KMS-11 (cell line): ENCODE measurements around the gene CHGA.

ENCODE experiments used
- H2AFZ ChIP-seq: fragments of 200-600 bp; sonication (generic); 2 replicates; pipeline ENCODE4 v1.6.1; 2016; ENCODE audit warnings: antibody characterized with exemption, mixed run types, low read depth
- H3K27ac ChIP-seq: fragments of 200-600 bp; sonication (generic); 2 replicates; pipeline ENCODE4 v1.6.1; 2016; ENCODE audit warnings: mild to moderate bottlenecking, mixed run types
- H3K27me3 ChIP-seq: fragments of 200-600 bp; sonication (generic); 2 replicates; pipeline ENCODE4 v1.6.1; 2017; ENCODE audit warnings: mild to moderate bottlenecking, low read depth, mixed run types, moderate library complexity; ENCODE audit not compliant: insufficient read depth
- H3K36me3 ChIP-seq: fragments of 200-600 bp; sonication (generic); 2 replicates; pipeline ENCODE4 v1.6.1; 2017; ENCODE audit warnings: mild to moderate bottlenecking, mixed run types; ENCODE audit not compliant: insufficient read depth
- H3K4me1 ChIP-seq: fragments of 200-600 bp; sonication (generic); 2 replicates; pipeline ENCODE4 v1.6.1; 2016; ENCODE audit warnings: mild to moderate bottlenecking, low read depth, mixed run types; ENCODE audit not compliant: poor library complexity, severe bottlenecking
- H3K4me2 ChIP-seq: fragments of 200-600 bp; sonication (generic); 2 replicates; pipeline ENCODE4 v1.7.0; 2016; ENCODE audit warnings: mild to moderate bottlenecking, mixed run types
- H3K4me3 ChIP-seq: fragments of 200-600 bp; sonication (generic); IDR thresholded peaks from 2 replicates; pipeline ENCODE4 v1.6.1; 2017; ENCODE audit warnings: low read depth, low read length, mixed read lengths; ENCODE audit not compliant: insufficient read depth
- H3K79me2 ChIP-seq: fragments of 200-600 bp; sonication (generic); 2 replicates; pipeline ENCODE4 v1.6.1; 2016; ENCODE audit warnings: low read depth, mixed run types; ENCODE audit not compliant: insufficient read depth
- H3K9ac ChIP-seq: fragments of 200-600 bp; sonication (generic); 2 replicates; pipeline ENCODE4 v1.6.1; 2016; ENCODE audit warnings: mild to moderate bottlenecking, mixed run types
- H4K20me1 ChIP-seq: fragments of 200-600 bp; sonication (generic); 2 replicates; pipeline ENCODE4 v1.6.1; 2016; ENCODE audit warnings: mild to moderate bottlenecking, mixed run types; ENCODE audit not compliant: insufficient read depth
- TF ChIP-seq, protein P1 (sequence below): fragments of 200-600 bp; sonication (generic); conservative IDR thresholded peaks from 2 replicates; pipeline ENCODE4 v1.6.1; 2017; ENCODE audit warnings: low read depth, mild to moderate bottlenecking, antibody characterized with exemption, low read length, moderate library complexity, mixed read lengths

The CHGA gene

DNA sequence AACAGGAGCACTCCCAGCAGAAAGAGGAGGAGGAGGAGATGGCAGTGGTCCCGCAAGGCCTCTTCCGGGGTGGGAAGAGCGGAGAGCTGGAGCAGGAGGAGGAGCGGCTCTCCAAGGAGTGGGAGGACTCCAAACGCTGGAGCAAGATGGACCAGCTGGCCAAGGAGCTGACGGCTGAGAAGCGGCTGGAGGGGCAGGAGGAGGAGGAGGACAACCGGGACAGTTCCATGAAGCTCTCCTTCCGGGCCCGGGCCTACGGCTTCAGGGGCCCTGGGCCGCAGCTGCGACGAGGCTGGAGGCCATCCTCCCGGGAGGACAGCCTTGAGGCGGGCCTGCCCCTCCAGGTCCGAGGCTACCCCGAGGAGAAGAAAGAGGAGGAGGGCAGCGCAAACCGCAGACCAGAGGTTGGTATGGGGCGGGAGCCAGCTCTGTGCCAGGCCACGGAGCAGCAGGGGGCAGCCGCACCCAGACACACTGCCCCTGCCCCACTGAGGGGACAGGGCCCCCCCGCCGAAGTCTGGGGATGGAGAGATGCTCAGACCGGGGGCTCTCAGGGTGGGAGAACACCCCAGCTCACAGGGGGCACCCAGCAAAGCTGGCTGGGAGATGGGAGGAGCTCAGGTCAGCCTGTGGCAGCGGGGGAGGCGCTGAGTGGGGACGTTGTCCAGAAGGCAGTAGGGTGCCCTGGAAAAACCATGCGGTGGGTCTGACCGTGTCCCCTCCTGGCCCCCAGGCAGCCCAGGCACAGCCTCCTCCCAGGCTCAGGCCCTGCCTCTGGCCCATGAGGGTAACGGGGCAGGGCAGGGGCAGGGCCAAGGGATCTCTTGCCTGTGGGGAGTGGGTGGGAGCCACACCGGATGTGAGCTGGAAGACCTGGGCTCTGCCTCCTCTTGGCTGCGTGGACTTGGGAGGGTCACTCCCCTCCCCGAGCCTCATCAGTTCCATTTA lies 9.8 kb downstream of the CHGA start:
- Histone ChIP-seq H3K27ac (no peak overlapping the region), H2AFZ (no peak overlapping the region), H3K4me2 (no peak overlapping the region), H3K79me2 (no peaks in the 10 kb centered on the region), H3K27me3 (no peaks in the 10 kb centered on the region), H3K36me3 (no peaks in the 10 kb centered on the region), H3K4me1 (no peaks in the 10 kb centered on the region), H3K9ac (no peak overlapping the region), H3K4me3 (no peak overlapping the region), H4K20me1 (no peaks in the 10 kb centered on the region)
- TF ChIP-seq, protein P1, sequence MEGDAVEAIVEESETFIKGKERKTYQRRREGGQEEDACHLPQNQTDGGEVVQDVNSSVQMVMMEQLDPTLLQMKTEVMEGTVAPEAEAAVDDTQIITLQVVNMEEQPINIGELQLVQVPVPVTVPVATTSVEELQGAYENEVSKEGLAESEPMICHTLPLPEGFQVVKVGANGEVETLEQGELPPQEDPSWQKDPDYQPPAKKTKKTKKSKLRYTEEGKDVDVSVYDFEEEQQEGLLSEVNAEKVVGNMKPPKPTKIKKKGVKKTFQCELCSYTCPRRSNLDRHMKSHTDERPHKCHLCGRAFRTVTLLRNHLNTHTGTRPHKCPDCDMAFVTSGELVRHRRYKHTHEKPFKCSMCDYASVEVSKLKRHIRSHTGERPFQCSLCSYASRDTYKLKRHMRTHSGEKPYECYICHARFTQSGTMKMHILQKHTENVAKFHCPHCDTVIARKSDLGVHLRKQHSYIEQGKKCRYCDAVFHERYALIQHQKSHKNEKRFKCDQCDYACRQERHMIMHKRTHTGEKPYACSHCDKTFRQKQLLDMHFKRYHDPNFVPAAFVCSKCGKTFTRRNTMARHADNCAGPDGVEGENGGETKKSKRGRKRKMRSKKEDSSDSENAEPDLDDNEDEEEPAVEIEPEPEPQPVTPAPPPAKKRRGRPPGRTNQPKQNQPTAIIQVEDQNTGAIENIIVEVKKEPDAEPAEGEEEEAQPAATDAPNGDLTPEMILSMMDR: no peak

DNA sequence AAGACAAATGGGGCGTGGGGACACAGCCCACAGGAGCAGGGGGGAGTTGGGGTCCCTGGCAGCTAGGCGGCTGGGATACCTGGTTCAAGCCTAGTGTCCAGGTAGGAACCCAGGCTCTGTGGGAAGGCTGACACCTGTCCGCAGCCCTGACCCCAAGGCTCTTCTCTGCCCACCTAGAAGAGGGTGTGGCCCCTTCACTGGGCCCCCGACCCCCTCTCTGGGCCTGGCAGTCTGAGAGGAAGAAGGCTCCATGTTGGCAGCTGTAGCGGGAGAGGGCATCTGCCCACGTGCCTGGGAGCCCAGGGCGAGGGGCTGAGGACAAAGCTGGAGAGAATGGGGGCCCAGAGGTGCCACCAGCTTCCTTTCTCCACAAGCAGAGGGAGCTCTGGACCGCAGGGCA lies 10.5 kb downstream of the CHGA start:
- no peaks in the 10 kb centered on the region for H4K20me1 ChIP-seq
- H3K4me2 ChIP-seq: no peak overlapping the region
- no peaks in the 10 kb centered on the region for H3K79me2 ChIP-seq
- H3K9ac ChIP-seq: no peak overlapping the region
- no peak overlapping the region for H3K27ac ChIP-seq
- TF ChIP-seq, protein P1: no peak
- no peaks in the 10 kb centered on the region for H3K4me1 ChIP-seq
- H2AFZ ChIP-seq: no peak overlapping the region
- H3K36me3 ChIP-seq: no peaks in the 10 kb centered on the region
- no peak overlapping the region for H3K4me3 ChIP-seq
- no peaks in the 10 kb centered on the region for H3K27me3 ChIP-seq

DNA sequence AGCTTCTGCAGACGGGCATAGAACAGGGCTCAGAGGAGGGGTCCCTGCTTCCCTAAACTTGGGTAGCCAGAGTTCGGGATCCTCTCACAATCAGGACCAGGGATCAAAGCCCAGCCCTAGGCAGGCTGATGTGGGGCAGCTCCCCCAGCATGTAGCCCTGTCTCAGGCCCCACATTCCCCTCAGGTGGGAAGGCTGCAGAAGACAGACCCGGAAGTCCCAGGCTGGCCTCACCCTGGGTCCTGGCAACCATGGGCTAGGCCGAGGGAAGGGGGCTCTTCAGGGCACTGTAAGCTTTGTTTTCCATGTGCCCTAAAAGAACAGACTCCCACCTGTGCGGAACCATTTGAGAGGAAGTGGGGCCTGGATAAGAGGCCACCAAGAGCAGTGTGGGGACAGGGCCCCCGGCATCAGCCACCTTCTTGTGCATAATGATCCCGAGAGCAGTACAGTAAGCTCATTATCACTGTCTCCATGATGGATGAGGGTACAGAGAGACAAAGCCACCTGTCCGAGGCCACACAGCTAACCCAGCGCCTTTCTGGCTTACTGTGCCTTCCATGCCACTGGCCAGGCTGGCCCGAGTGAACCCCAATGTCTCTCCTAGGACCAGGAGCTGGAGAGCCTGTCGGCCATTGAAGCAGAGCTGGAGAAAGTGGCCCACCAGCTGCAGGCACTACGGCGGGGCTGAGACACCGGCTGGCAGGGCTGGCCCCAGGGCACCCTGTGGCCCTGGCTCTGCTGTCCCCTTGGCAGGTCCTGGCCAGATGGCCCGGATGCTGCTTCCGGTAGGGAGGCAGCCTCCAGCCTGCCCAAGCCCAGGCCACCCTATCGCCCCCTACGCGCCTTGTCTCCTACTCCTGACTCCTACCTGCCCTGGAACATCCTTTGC lies 11.5 kb downstream of the CHGA start:
- TF ChIP-seq, protein P1: no peak
- no peaks in the 10 kb centered on the region for H4K20me1 ChIP-seq
- H3K36me3 ChIP-seq: no peaks in the 10 kb centered on the region
- H3K27me3 ChIP-seq: no peaks in the 10 kb centered on the region
- no peak overlapping the region for H3K9ac ChIP-seq
- H2AFZ ChIP-seq: no peak overlapping the region
- H3K79me2 ChIP-seq: no peaks in the 10 kb centered on the region
- H3K4me2 ChIP-seq: no peak overlapping the region
- no peak overlapping the region for H3K4me3 ChIP-seq
- no peak overlapping the region for H3K27ac ChIP-seq
- no peaks in the 10 kb centered on the region for H3K4me1 ChIP-seq

DNA sequence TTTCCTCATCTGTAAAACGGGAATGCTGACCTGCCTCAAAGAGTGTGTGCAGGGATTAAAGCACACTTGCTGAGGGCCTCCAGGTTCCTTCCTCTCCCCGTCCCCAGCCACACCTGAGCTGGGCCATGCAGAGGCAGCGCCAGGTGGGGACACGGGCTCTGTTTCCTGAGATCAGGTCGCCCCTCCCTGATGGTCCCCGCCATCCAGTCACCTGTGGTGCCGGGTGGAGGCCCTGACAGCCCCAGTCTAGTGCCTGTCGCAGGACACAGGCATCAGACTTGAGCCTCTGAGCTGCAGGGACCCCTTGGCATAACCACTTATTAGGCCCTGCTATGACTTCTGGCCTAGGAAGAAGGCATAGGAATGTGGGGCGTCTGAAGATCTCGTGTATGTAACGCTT lies 12.5 kb downstream of the CHGA start:
- H3K4me1 ChIP-seq: no peaks in the 10 kb centered on the region
- no peak overlapping the region for H3K9ac ChIP-seq
- TF ChIP-seq, protein P1: no peak
- H2AFZ ChIP-seq: no peak overlapping the region
- no peaks in the 10 kb centered on the region for H3K79me2 ChIP-seq
- no peak overlapping the region for H3K4me3 ChIP-seq
- H3K36me3 ChIP-seq: no peaks in the 10 kb centered on the region
- no peaks in the 10 kb centered on the region for H4K20me1 ChIP-seq
- H3K27ac ChIP-seq: no peak overlapping the region
- H3K27me3 ChIP-seq: no peaks in the 10 kb centered on the region
- H3K4me2 ChIP-seq: no peak overlapping the region
